GM06990 (cell line): ENCODE measurements around the gene NLRP1.

Experiments
- DNase-seq: peaks from one replicate; pipeline ENCODE4 v3.0.0-alpha.2; 2011; ENCODE audit not compliant: insufficient read length; ENCODE audit errors: extremely low read depth
- H3K27me3 ChIP-seq: replicated peaks from 2 replicates; pipeline ENCODE4 v1.6.0; 2011; ENCODE audit warnings: low read length; ENCODE audit not compliant: control insufficient read depth, insufficient read depth
- H3K36me3 ChIP-seq: 2 replicates; pipeline ENCODE4 v1.5.1; 2011; ENCODE audit warnings: low read length; ENCODE audit not compliant: control insufficient read depth, insufficient read depth
- H3K4me3 ChIP-seq: replicated peaks from 2 replicates; pipeline ENCODE4 v1.5.1; 2011; ENCODE audit warnings: low read depth, mild to moderate bottlenecking, control low read depth, low read length
- TF ChIP-seq, protein P1 (sequence below): IDR thresholded peaks from 2 replicates; pipeline ENCODE4 v1.5.1; 2011; ENCODE audit warnings: low read length, control low read depth, mild to moderate bottlenecking, inconsistent platforms; ENCODE audit not compliant: insufficient read depth, poor library complexity, severe bottlenecking

Gene NLRP1

GRCh38 chr17:5563456-5563855, 20.9 kb downstream of the NLRP1 start:
- no peak overlapping the region for H3K4me3 ChIP-seq
- TF ChIP-seq, protein P1, sequence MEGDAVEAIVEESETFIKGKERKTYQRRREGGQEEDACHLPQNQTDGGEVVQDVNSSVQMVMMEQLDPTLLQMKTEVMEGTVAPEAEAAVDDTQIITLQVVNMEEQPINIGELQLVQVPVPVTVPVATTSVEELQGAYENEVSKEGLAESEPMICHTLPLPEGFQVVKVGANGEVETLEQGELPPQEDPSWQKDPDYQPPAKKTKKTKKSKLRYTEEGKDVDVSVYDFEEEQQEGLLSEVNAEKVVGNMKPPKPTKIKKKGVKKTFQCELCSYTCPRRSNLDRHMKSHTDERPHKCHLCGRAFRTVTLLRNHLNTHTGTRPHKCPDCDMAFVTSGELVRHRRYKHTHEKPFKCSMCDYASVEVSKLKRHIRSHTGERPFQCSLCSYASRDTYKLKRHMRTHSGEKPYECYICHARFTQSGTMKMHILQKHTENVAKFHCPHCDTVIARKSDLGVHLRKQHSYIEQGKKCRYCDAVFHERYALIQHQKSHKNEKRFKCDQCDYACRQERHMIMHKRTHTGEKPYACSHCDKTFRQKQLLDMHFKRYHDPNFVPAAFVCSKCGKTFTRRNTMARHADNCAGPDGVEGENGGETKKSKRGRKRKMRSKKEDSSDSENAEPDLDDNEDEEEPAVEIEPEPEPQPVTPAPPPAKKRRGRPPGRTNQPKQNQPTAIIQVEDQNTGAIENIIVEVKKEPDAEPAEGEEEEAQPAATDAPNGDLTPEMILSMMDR, result no peak
- H3K36me3 ChIP-seq, result peaks cover 3% of the 10 kb centered on the region
- DNase-seq, result no peak
- H3K27me3 ChIP-seq, result no peaks in the 10 kb centered on the region

GRCh38 chr17:5562661-5563360, 21.5 kb downstream of the NLRP1 start:
- no peak for DNase-seq
- peaks cover 8% of the 10 kb centered on the region for H3K36me3 ChIP-seq
- H3K4me3 ChIP-seq, result no peak overlapping the region
- TF ChIP-seq, protein P1, result no peak
- no peaks in the 10 kb centered on the region for H3K27me3 ChIP-seq

DNA sequence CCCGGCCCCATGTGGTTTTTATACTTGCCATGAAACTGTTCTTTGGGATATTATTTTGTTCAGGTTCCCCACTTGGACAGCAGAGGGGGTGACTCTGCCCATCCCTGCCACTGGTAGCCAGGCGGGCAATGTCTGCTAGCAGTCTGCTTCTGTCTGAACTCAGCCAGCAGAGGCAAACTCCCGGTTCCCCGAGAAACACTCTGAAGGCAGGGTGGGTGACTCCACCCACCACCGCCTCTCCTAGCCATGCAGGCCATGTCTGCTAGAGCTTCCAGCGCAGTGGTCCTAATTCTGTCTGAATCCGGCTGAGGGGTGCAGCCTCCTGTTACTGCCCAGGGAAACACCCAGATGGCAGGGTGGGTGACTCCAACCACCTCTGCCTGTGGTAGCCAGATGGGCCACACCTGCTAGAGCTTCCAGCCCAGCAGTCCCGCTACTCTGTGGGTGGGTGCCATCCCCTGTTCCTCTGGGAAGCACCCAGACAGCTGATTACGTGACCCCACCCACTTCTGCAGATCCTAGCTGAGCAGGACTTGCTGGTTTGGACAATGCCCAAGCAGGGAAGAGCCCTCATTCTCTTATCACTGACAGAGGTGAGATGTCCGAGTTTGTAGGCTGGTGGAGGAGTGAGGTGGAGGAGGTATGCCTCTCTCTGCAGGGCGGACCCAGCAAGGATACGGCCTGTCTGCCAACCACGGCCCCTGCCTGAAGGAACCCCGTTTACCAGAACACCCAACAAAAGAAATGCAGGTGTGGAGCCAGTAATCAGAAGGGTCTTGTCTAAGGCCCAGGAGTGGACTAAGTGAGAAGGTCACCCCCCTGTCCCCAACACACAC, 22.4 kb downstream of the NLRP1 start:
- no peak overlapping the region for H3K4me3 ChIP-seq
- DNase-seq, result no peak
- no peaks in the 10 kb centered on the region for H3K27me3 ChIP-seq
- TF ChIP-seq, protein P1, result no peak
- H3K36me3 ChIP-seq, result peaks cover 9% of the 10 kb centered on the region

DNA sequence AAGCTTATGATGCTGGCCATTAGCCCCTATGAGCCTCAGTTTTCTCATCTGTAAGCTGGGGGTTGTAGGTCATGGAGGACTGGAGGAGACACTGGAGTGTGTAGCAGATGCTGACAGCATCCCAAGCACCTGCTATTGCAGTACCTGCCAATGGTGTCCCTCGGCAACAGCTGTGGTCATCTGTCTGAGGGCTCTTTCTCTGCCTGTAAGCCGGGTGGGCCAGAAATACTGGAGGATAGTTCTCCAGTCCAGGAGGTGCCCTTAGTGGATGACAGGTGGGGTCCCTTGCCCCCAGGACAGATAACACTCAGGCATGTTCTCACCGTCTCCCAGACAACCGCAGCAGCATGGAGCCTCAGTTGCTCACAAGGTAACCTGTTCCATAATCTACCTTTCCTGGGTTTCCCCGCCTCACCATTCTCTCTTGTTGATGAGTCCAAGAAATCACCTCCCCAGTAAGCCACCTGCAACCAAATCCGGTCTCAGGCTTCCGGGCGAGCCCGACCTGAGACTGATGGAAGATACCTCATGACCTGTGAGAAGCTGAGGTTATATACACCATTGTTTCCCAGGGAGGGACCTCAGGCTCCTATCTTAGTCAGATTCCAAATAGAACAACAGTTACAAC, 23.8 kb downstream of the NLRP1 start:
- H3K27me3 ChIP-seq, result no peaks in the 10 kb centered on the region
- peaks cover 9% of the 10 kb centered on the region for H3K36me3 ChIP-seq
- no peak for DNase-seq
- H3K4me3 ChIP-seq, result no peak overlapping the region
- TF ChIP-seq, protein P1, result no peak

DNA sequence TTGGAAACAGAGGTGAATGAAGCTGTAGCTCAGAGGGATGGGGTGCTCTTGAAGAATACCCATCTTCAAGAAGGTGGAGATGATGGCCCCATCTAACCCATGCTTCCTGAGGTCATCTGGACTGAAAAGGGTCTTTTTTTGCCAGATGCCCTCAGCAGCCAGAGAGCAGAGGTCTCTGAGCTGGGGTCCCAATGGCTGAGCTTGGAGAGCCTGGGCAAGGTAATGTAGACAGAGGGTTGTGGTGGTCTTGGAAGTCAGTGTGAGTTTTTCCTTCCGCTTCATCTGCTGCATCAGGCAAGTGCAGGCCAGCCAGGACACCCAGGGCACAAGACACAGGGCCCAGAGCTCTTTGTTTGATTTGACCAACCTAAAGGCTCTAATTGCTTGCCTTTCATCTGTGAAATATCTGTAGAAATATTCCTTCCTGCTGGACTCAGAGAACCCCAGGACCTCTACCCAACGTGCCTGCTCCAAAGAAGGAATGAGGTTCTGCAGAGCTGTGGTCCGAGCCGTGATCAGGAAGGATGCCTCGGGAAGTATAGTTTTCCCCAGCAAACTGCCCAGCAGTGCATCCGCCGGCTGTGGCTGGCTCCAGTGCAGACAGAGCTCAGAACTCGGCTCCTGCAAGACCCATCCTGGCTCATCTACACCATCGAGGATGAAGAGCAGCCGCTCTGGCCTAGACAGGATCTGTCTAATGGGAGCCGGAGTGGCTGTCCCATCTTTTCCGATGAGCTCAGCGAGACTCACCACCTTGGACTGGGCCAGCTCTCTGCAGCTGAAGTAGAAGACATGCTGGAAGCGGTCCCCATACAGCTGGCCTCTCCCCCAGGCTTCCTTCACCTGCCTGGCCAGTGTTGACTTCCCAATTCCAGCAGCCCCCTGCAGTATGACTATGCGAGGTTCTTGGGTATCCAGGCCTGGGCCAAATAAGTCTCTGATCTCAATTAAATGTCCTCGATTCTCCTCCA, 25.2 kb downstream of the NLRP1 start:
- peaks cover 9% of the 10 kb centered on the region for H3K36me3 ChIP-seq
- H3K4me3 ChIP-seq, result no peak overlapping the region
- TF ChIP-seq, protein P1, result no peak
- no peak for DNase-seq
- H3K27me3 ChIP-seq, result no peaks in the 10 kb centered on the region
